Thyroid gland (tissue), 4 donors: ENCODE data around the gene NFATC2.

Experiments used
- CTCF ChIP-seq, 6 experiments: fragments of 200-600 bp in 3 of 6; fragments of 450-650 bp in 3 of 6; sonication (generic) in 3 of 6; IDR thresholded peaks; one replicate each; pipeline ENCODE4 v1.5.1; 2016 to 2019; ENCODE audit warnings: antibody characterized with exemption in 6 of 6, mild to moderate bottlenecking in 2 of 6, inconsistent platforms in 1 of 6, moderate library complexity in 1 of 6
- POLR2A ChIP-seq, 2 donors: fragments of 450-650 bp; IDR thresholded peaks; one replicate each; pipeline ENCODE4 v1.6.1; 2017; ENCODE audit warnings: antibody characterized with exemption in 2 of 2, mild to moderate bottlenecking in 2 of 2, moderate library complexity in 1 of 2

- TF ChIP-seq CTCF (IDR thresholded peaks at IDR 0.05) (no peak), POLR2A (IDR thresholded peaks at IDR 0.05) (no peak)
Measured at GRCh38 chr20:51427651-51428291, 114.7 kb downstream of the NFATC2 start.
